Ascending aorta (tissue), 2 donors: ENCODE results near the gene SMAD1. TPM values are rescaled to one million over a fixed set of nuclear protein-coding genes. Genes with fewer than 3 reads are reported as not detected.

Source experiments
- DNase-seq, 2 donors: peaks; one replicate each; pipeline ENCODE4 v3.0.0-alpha.2; 2019; ENCODE audit warnings: low spot score in 2 of 2
- H3K27ac ChIP-seq, 2 donors: fragments of 200-600 bp; sonication (generic); one replicate each; pipeline ENCODE4 v1.5.1; 2016 to 2017; ENCODE audit warnings: mild to moderate bottlenecking in 1 of 2
- H3K27me3 ChIP-seq: fragments of 200-600 bp; sonication (generic); one replicate; pipeline ENCODE4 v1.5.1; 2017
- H3K36me3 ChIP-seq, 2 donors: fragments of 200-600 bp; sonication (generic); one replicate each; pipeline ENCODE4 v1.5.1; 2016
- H3K4me1 ChIP-seq, 2 donors: fragments of 200-600 bp; sonication (generic); one replicate each; pipeline ENCODE4 v1.5.1; 2016 to 2017; ENCODE audit warnings: mild to moderate bottlenecking in 1 of 2
- H3K4me3 ChIP-seq, 2 donors: fragments of 200-600 bp; sonication (generic); one replicate each; pipeline ENCODE4 v1.5.1; 2016 to 2017; ENCODE audit warnings: mild to moderate bottlenecking in 1 of 2
- H3K9me3 ChIP-seq, 2 donors: fragments of 200-600 bp; sonication (generic); one replicate each; pipeline ENCODE4 v1.5.1; 2016
- intact Hi-C: fragments of 100-400 bp; cut with DNase I; formaldehyde crosslinking; loops from one replicate; pipeline ENCODE4 v1.15.1; 2023
- total RNA-seq: library from RNA; depleted of rRNA; stranded (reverse); fragments of >200 nt; gene quantifications from one replicate; pipeline ENCODE4 v1.1.0, GENCODE V29; 2016
- TF ChIP-seq, protein P1 (sequence below), 3 experiments: fragments of 200-600 bp in 2 of 3; fragments of 450-650 bp in 1 of 3; sonication (generic) in 2 of 3; IDR thresholded peaks; one replicate each; pipeline ENCODE4 v1.5.1; 2016 to 2019; ENCODE audit warnings: antibody characterized with exemption in 3 of 3, mild to moderate bottlenecking in 1 of 3, moderate library complexity in 1 of 3

The SMAD1 gene
- total RNA-seq, result 20.1 TPM

DNA sequence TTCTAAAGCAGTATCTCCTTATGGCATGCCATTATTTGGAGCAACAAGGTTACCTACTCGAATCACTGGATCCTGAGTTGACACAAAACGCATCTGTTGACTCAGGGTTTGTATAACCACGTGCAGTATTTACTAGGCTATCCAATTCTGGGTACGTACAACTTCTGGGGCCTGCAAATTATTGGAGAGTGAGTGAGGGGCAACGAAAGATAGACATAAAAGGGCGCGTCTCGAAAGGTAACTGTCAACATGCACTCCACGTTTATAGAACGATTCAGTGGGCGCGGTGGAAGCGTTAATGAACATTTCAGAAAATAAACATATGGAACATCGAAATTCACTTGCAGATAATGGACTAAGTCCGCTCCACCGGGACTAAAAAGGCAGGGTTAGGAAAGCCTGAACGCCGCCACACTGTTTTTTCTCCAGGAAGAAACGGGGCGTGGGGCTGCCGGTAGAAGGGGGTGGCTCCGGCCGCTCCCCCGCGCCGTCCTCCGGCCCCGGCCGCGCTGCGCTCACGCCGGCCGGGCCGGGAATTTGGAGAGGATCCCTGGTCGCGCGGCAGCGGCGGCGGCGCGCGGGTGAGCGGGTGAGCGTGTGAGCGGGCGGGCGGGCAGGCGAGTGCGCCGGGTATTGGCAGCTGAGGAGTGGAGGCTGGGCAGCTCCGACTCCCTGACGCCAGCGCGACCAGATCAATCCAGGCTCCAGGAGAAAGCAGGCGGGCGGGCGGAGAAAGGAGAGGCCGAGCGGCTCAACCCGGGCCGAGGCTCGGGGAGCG lies at the start of gene SMAD1:
Gene SMAD1, plus strand, starts transcription at position 690 of the 778 bp plus-strand sequence. CDS start 32,761 bp downstream, outside the sequence.
- Histone ChIP-seq H3K27ac (peak within 1 kb of the TSS; percentile 97), H3K4me1 (no peaks in the 10 kb centered on the region), H3K36me3 (no peaks in the 10 kb centered on the region), H3K27me3 (no peaks in the 10 kb centered on the region), H3K9me3 (no peaks in the 10 kb centered on the region), H3K4me3 (peak within 1 kb of the TSS; percentile 96 to 99)
- intact Hi-C loops, result loop anchor here (5.0 to 10.0 kb wide), 4 partner anchors 136 to 456 kb away; partner anchors contain the start of genes ABCE1, ANAPC10, MMAA and ZNF827
- DNase-seq, result peak in 1 of 2 donors; percentile 89
- TF ChIP-seq, protein P1, sequence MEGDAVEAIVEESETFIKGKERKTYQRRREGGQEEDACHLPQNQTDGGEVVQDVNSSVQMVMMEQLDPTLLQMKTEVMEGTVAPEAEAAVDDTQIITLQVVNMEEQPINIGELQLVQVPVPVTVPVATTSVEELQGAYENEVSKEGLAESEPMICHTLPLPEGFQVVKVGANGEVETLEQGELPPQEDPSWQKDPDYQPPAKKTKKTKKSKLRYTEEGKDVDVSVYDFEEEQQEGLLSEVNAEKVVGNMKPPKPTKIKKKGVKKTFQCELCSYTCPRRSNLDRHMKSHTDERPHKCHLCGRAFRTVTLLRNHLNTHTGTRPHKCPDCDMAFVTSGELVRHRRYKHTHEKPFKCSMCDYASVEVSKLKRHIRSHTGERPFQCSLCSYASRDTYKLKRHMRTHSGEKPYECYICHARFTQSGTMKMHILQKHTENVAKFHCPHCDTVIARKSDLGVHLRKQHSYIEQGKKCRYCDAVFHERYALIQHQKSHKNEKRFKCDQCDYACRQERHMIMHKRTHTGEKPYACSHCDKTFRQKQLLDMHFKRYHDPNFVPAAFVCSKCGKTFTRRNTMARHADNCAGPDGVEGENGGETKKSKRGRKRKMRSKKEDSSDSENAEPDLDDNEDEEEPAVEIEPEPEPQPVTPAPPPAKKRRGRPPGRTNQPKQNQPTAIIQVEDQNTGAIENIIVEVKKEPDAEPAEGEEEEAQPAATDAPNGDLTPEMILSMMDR (IDR thresholded peaks at IDR 0.05), result no peak

DNA sequence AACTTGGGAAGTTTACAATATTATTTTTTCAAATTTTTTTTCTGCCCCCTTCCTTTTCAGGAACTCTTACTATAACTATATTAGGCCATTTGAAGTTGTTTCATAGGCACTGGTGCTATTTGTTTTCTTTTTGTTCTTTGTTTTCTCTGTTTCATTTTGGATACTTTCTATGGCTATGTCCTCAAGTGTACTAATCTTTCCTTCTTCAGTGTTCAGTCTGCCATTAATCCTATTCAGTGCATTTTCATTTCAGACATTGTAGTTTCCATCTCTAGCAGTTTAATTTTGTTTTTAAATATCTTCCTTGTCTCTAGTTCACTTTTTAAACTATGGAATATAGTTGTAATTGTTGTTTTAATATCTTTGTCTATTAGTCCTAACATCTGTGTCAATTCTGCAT lies 48.0 kb upstream of the SMAD1 start:
- TF ChIP-seq, protein P1 (IDR thresholded peaks at IDR 0.05), result no peak
- no peak overlapping the region for H3K27ac ChIP-seq
- H3K36me3 ChIP-seq, result no peaks in the 10 kb centered on the region
- no peaks in the 10 kb centered on the region for H3K9me3 ChIP-seq
- H3K4me1 ChIP-seq, result no peaks in the 10 kb centered on the region
- H3K27me3 ChIP-seq, result no peaks in the 10 kb centered on the region
- no peak overlapping the region for H3K4me3 ChIP-seq
- intact Hi-C loops, result no loop called here
- no peak for DNase-seq

DNA sequence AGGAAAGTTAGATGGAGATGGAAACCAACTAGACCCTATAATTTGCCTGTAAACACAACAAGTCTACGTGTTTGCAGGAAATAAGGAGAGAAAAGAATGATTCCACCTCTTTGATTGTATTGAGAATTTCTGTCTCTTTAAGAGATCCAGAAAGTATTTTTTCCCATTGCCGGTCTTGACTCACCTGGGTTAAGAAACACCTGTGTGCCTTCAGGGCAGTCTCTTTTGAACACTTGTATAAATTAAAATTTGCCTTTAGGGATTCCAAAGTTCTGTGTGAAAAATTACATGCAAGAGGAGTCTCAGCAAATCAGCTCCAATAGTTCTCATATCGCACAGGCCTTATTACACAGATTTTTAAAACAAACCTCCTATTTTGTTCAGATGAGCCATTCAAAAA lies 46.0 kb upstream of the SMAD1 start:
- Histone ChIP-seq H3K4me1 (no peaks in the 10 kb centered on the region), H3K36me3 (no peaks in the 10 kb centered on the region), H3K9me3 (no peaks in the 10 kb centered on the region), H3K27me3 (no peaks in the 10 kb centered on the region), H3K4me3 (no peak overlapping the region), H3K27ac (no peak overlapping the region)
- DNase-seq, result no peak
- TF ChIP-seq, protein P1 (IDR thresholded peaks at IDR 0.05), result no peak
- intact Hi-C loops, result no loop called here

DNA sequence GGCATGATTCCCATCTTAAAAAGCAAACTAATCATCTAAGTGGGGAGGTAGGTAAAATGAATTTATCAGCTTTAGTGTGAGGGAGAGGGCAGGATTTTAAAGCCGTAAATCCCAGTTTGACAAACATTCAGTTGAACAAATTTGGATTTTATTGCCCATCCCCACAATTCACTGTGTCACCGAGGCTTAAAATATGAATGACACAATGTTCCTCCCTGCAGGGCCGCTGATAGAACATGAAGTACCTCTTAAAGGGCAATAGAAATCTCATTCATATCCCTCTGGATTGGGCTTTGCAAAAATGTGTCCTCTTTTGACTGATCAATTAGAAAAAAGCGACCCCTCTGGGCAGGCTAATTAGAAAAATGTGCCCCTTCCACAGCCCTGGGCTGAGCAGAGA lies 45.5 kb upstream of the SMAD1 start:
- TF ChIP-seq, protein P1 (IDR thresholded peaks at IDR 0.05), result no peak
- no peak for DNase-seq
- intact Hi-C loops, result no loop called here

DNA sequence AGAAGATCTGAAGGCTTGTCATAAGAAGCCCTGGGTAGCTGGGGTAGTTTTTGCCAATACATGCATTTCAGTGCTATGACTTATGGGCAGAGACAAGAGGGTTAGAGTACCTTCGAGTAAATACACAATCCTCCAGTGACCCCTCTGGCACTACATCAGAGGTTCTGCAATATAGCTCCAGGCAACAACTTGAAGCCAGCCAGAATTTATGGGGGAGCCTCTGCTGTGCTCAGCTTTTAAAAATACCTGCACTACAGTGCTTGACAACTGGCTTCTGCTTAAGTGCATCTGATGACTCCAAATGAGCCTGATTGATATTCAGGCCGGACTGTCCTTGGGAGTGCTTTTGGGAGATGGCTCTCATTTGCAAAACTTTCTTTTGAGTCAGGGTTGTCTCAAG lies 44.9 kb upstream of the SMAD1 start:
- no peaks in the 10 kb centered on the region for H3K9me3 ChIP-seq
- no peaks in the 10 kb centered on the region for H3K36me3 ChIP-seq
- H3K27ac ChIP-seq, result no peak overlapping the region
- intact Hi-C loops, result no loop called here
- no peak for DNase-seq
- H3K4me1 ChIP-seq, result no peaks in the 10 kb centered on the region
- TF ChIP-seq, protein P1 (IDR thresholded peaks at IDR 0.05), result no peak
- no peak overlapping the region for H3K4me3 ChIP-seq
- no peaks in the 10 kb centered on the region for H3K27me3 ChIP-seq

More for the DNA sequence above, 45.5 kb upstream of the SMAD1 start:
- Histone ChIP-seq H3K4me1 (no peaks in the 10 kb centered on the region), H3K27ac (no peak overlapping the region), H3K9me3 (no peaks in the 10 kb centered on the region), H3K36me3 (no peaks in the 10 kb centered on the region), H3K4me3 (no peak overlapping the region), H3K27me3 (no peaks in the 10 kb centered on the region)
